BJ (cell line): ENCODE measurements around the gene SIGLEC6. TPM values are rescaled to one million over a fixed set of nuclear protein-coding genes. Genes with fewer than 3 reads are reported as not detected.

Experiments used
- CTCF ChIA-PET: fragments of 350-600 bp; formaldehyde crosslinking; extraction: SDS; loops from one replicate; lab custom pipeline; 2021; ENCODE audit warnings: antibody characterized with exemption, inconsistent platforms; lab: Yijun Ruan, JAX
- POLR2A ChIA-PET: fragments of 300-600 bp; sonication (Branson Sonifier 250); formaldehyde crosslinking; extraction: SDS; loops from one replicate; lab custom pipeline; 2021; ENCODE audit warnings: antibody characterized with exemption; lab: Charles Lee
- DNase-seq: peaks from one replicate; pipeline ENCODE4 v3.0.0-alpha.2; 2011; ENCODE audit warnings: low read depth
- H3K27me3 ChIP-seq: 2 replicates; pipeline ENCODE4 v1.6.0; 2011; ENCODE audit warnings: low read length; ENCODE audit not compliant: control insufficient read depth, insufficient read depth
- H3K36me3 ChIP-seq: 2 replicates; pipeline ENCODE4 v1.5.1; 2011; ENCODE audit warnings: low read length; ENCODE audit not compliant: control insufficient read depth, insufficient read depth
- H3K4me3 ChIP-seq: 2 replicates; pipeline ENCODE4 v1.5.1; 2011; ENCODE audit warnings: low read depth, mild to moderate bottlenecking, control low read depth, low read length
- CTCF ChIP-seq: IDR thresholded peaks from 2 replicates; pipeline ENCODE4 v1.5.1; 2011; ENCODE audit warnings: low read depth, mild to moderate bottlenecking, control low read depth, inconsistent platforms, low read length, moderate library complexity; ENCODE audit not compliant: insufficient read depth
- polyA plus RNA-seq: library from polyadenylated mRNA; depleted of rRNA; stranded (reverse); fragments of >200 nt; gene quantifications from 2 replicates; pipeline ENCODE4 v1.2.3, GENCODE V29; 2011

SIGLEC6 gene
- polyA plus RNA-seq, 1 experiment: not detected

GRCh38 chr19:51476164-51476563 is 55.3 kb downstream of the SIGLEC6 start:
- CTCF ChIA-PET: interaction anchor here (1.3 kb wide), 1 partner anchor 302 kb away, joined by 3 read pairs; no protein-coding TSS in a partner anchor
- no peak overlapping the region for H3K4me3 ChIP-seq
- DNase-seq: no peak
- POLR2A ChIA-PET: no interaction called here
- TF ChIP-seq CTCF: no peak
- no peaks in the 10 kb centered on the region for H3K27me3 ChIP-seq
- H3K36me3 ChIP-seq: no peaks in the 10 kb centered on the region

- peak; percentile 87 for TF ChIP-seq CTCF
- no peaks in the 10 kb centered on the region for H3K27me3 ChIP-seq
- no peak for DNase-seq
- H3K4me3 ChIP-seq: no peak overlapping the region
- ChIA-PET POLR2A (no interaction called here), CTCF (interaction anchor here (0.6 to 3.7 kb wide), 27 partner anchors 9 to 304 kb away, joined by 3 to 55 read pairs (median 3); no protein-coding TSS in a partner anchor)
- H3K36me3 ChIP-seq: no peaks in the 10 kb centered on the region
Measured at GRCh38 chr19:51473009-51473707, 58.3 kb downstream of the SIGLEC6 start.

DNA sequence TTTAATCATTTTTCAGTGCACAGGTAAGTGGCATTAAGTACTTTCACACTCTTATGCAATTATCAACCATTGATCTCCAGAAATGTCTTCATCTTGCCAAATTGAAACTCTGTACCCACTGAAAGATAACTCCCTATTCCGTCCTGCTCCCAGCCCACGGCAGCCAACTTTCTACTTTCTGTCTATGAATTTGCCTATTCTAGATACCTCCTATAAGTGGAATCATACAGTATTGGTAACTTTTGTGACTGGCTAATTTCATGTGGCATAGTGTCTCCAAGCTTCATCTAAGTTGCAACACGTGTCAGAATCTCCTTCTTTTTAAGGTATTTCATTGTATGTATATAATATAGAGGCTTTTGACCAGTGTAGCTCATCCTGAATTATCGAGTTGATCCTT is 58.9 kb downstream of the SIGLEC6 start:
- POLR2A ChIA-PET: no interaction called here

DNA sequence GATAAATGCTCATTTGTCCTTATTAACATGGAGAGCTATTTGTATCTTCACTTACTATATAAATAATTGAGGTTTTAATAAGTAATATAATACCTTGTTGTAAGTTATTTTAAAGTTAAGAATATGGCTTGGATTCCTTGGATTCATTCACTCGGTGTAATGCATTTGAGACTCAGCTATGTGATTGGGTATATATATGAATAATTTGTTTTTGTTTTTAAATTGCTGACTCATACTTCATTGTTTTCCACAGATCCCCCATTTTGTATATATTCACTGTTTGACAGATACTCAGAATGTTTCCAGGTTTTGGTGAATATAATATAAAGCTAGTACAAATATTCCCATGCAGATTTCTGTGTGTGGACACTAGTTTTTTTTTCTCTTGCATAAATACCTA is 59.9 kb downstream of the SIGLEC6 start:
- ChIA-PET POLR2A (no interaction called here), CTCF (interaction anchor here (0.6 to 3.7 kb wide), 10 partner anchors 9 to 309 kb away, joined by 3 to 55 read pairs (median 4); no protein-coding TSS in a partner anchor)
- H3K36me3 ChIP-seq: no peaks in the 10 kb centered on the region
- H3K27me3 ChIP-seq: no peaks in the 10 kb centered on the region
- no peak overlapping the region for H3K4me3 ChIP-seq
- TF ChIP-seq CTCF: no peak
- no peak for DNase-seq

More for the DNA sequence above, 58.9 kb downstream of the SIGLEC6 start:
- no peaks in the 10 kb centered on the region for H3K36me3 ChIP-seq
- H3K4me3 ChIP-seq: no peak overlapping the region
- DNase-seq: no peak
- CTCF ChIA-PET: interaction anchor here (0.6 to 3.7 kb wide), 23 partner anchors 9 to 305 kb away, joined by 3 to 55 read pairs (median 3); no protein-coding TSS in a partner anchor
- no peak for TF ChIP-seq CTCF
- H3K27me3 ChIP-seq: no peaks in the 10 kb centered on the region

- Histone ChIP-seq H3K4me3 (no peak overlapping the region), H3K36me3 (no peaks in the 10 kb centered on the region), H3K27me3 (no peaks in the 10 kb centered on the region)
- no peak for TF ChIP-seq CTCF
- no peak for DNase-seq
- POLR2A ChIA-PET: no interaction called here
- CTCF ChIA-PET: interaction anchor here (0.8 to 3.7 kb wide), 7 partner anchors 8 to 310 kb away, joined by 3 to 55 read pairs (median 4); no protein-coding TSS in a partner anchor
Measured at GRCh38 chr19:51470966-51471365, 60.5 kb downstream of the SIGLEC6 start.
